Measurements from ENCODE around the gene ZMIZ1. TPM values are rescaled to one million over a fixed set of nuclear protein-coding genes. Genes with fewer than 3 reads are reported as not detected.

Gene ZMIZ1
- total and polyA plus RNA-seq, 2 experiments from 2014 or later: 9.2 to 30.9 TPM

- no peaks in the 10 kb centered on the region for H3K9me3 Mint-ChIP-seq
- DNase-seq (ENCODE audit: low spot score): no peak
- no peak overlapping the region for H3K27ac Mint-ChIP-seq
- peaks cover 69% of the 10 kb centered on the region for H3K4me1 Mint-ChIP-seq
- H3K27me3 Mint-ChIP-seq (ENCODE audit: insufficient read depth, low read depth, poor library complexity): peaks cover 11% of the 10 kb centered on the region
- no peak overlapping the region for H3K4me3 Mint-ChIP-seq
- ATAC-seq: no peak
- H3F3A ChIP-seq (replicated peaks; ENCODE audit: low read depth): no peaks in the 10 kb centered on the region
- no peaks in the 10 kb centered on the region for H3K36me3 ChIP-seq (ENCODE audit: insufficient read depth)
- H3K9me2 ChIP-seq (ENCODE audit: insufficient read depth): no peaks in the 10 kb centered on the region
- peaks cover 32% of the 10 kb centered on the region for H4K20me1 ChIP-seq (replicated peaks; ENCODE audit: insufficient read depth)
- H3K4me1 ChIP-seq (ENCODE audit: insufficient read depth): peaks cover 25% of the 10 kb centered on the region
- H3K4me2 ChIP-seq: no peak overlapping the region
- H2AFZ ChIP-seq: no peak overlapping the region
- TF ChIP-seq ZNF462 (CRISPR knock-in tag; IDR thresholded peaks at IDR 0.05) (no peak), REST (IDR thresholded peaks at IDR 0.05; ENCODE audit: unreplicated experiment) (no peak), EZH2phosphoT487 (IDR thresholded peaks at IDR 0.05; ENCODE audit: unreplicated experiment) (no peak), ETS1 (IDR thresholded peaks at IDR 0.05) (no peak), ZNF331 (CRISPR knock-in tag; IDR thresholded peaks at IDR 0.05; ENCODE audit: low read depth) (no peak), NANOG (IDR thresholded peaks at IDR 0.05; ENCODE audit: borderline replicate concordance) (no peak), POLR2AphosphoS5 (IDR thresholded peaks at IDR 0.05; ENCODE audit: low read depth) (no peak), STAT1 (IDR thresholded peaks at IDR 0.05; ENCODE audit: unreplicated experiment) (no peak), CREB1 (CRISPR knock-in tag; IDR thresholded peaks at IDR 0.05; ENCODE audit: low read depth) (no peak), EZH2 (IDR thresholded peaks at IDR 0.05; ENCODE audit: low read depth, unreplicated experiment) (no peak), JUNB (IDR thresholded peaks at IDR 0.05; ENCODE audit: unreplicated experiment) (no peak), ZNF114 (CRISPR knock-in tag; IDR thresholded peaks at IDR 0.05) (no peak)
- TF ChIP-seq, protein P1, sequence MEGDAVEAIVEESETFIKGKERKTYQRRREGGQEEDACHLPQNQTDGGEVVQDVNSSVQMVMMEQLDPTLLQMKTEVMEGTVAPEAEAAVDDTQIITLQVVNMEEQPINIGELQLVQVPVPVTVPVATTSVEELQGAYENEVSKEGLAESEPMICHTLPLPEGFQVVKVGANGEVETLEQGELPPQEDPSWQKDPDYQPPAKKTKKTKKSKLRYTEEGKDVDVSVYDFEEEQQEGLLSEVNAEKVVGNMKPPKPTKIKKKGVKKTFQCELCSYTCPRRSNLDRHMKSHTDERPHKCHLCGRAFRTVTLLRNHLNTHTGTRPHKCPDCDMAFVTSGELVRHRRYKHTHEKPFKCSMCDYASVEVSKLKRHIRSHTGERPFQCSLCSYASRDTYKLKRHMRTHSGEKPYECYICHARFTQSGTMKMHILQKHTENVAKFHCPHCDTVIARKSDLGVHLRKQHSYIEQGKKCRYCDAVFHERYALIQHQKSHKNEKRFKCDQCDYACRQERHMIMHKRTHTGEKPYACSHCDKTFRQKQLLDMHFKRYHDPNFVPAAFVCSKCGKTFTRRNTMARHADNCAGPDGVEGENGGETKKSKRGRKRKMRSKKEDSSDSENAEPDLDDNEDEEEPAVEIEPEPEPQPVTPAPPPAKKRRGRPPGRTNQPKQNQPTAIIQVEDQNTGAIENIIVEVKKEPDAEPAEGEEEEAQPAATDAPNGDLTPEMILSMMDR (conservative IDR thresholded peaks at IDR 0.05; ENCODE audit: low read depth in 2 of 2): no peak
- H3K27ac ChIP-seq (ENCODE audit: low read depth): no peak overlapping the region
- H3K4me3 ChIP-seq: no peak overlapping the region
- peaks cover 98% of the 10 kb centered on the region for H3K79me2 ChIP-seq (replicated peaks; ENCODE audit: insufficient read depth)
- no peaks in the 10 kb centered on the region for H3K36me3 Mint-ChIP-seq (ENCODE audit: low read depth)
- H3K27me3 ChIP-seq (ENCODE audit: insufficient read depth): peaks cover 5% of the 10 kb centered on the region; the same call in 1 of the 2 replicates
Observed at GRCh38 chr10:79077488-79078173, 8.9 kb downstream of the ZMIZ1 start.

Measured in GM23338 (cell line).